Glomerular endothelial cell (primary cell): ENCODE measurements around the gene EBF4. TPM values are rescaled to one million over a fixed set of nuclear protein-coding genes. Genes with fewer than 3 reads are reported as not detected.

Source experiments
- DNase-seq: peaks from one replicate; pipeline ENCODE4 v3.0.0-alpha.2; 2011; ENCODE audit warnings: low read depth, low spot score; ENCODE audit errors: extremely low read depth
- total RNA-seq: library from RNA; depleted of rRNA; stranded (reverse); fragments of >200 nt; gene quantifications from 2 replicates; pipeline ENCODE4 v1.2.3, GENCODE V29; 2015

EBF4 gene
- total RNA-seq, 1 donor from 2014 or later, result 4.1 TPM

DNA sequence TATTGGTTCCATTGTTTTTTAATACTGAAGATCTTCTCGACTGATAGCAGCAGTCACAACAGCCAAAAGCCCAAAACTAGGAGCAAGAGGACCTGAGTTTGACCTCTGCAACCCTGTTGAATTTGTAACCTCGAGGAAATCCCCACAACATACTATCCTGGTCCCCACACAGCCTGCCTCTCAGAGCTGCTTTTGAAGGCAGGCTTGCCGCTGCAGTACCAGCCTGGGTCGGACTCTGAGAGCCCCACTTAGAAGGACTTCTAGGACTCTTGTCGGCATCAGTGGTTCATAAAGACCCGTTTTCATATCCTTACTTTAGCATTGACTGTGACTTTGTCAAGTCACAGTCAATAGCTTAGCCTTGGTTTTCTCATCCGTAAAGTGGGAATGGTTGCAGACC is 49.3 kb downstream of the EBF4 start:
- DNase-seq, result no peak

DNA sequence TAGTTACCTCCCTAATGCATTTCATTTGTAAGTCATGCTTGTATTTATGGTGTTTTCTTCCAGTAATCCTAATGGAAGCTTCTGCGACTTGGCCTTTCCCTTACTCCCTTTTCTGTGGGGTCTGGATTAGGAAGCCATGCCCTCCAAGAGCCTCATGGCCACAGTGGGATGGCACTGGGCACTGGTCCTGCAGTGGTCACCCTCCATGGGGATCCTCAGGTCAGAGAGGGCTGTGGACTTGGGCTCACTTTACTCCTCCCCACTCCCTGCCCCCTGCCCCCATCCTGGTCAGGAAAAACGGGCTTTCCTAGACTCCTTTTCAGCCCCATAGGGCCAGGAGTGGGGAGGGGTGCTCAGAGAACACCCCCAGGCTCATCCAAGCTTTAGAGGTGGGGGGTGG is 49.9 kb downstream of the EBF4 start:
- no peak for DNase-seq

DNA sequence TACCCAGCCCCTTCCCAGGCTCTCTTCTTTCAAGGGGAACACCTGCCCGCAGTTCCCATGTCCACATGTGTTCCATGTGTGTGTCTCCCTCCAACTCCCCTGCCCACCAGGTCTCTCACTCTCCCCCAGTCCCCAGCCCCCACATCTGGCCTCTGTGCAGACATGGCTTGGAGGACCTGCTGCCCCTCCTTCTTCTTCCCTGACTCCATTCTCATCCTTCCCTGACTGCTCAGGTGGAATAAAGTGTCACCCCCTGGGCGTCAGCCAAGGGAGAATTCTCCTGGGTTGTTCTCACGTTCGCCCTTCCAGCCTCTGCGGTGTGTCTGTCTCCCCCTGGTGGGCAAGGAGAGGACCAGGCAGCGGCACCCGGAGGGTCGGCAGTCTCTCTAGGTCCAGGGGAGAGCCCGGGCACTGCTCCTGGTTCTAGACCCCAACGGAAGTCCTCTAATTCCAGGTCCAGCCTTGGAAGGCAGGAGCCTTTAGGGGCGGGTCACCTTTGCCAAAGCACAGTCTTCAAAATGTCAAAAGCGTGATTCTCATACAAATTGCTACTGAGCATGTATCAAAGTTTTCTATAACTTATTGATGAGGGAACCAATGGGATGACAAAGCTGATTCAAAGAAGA is 50.5 kb downstream of the EBF4 start:
- DNase-seq, result no peak

DNA sequence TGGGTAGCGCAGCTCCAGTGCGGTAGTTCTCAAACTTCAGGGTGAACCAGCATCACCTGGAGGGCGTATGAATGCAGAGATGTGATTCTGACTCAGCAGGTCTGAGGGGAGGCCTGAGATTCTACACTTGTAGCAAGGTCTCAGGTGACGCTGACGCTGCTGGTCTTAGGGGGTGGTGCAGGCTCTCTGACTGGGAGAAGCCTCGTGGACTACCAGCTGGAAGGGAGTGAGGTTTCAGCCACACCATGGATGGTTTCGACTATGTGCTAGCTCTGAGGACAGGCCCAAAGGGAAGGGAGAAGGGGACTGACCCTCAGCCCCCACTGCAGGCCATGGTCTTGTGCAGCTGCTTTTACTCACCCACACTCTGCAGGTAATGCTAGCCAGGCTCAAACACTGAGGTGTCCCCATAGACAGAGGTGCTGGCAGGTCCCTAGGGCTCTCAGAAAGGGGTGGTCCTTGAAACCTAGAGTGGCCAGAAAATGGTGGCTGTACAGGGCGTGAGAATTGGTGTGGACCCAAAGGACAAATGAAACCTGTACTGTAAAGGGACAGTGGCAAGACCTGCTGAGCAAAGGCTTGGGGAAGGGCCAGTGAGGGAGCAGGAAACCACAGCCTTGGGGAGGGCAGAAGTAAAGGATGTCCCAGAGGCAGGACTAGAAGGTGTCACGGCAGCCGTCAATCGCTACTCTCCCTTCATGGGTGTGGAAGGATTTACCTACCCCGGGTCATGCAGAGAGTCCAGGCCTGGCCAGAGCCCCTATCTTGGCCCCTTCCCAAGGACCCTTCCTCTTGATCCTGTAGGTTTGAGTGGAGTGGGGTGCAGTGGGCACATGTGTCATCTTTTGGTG is 52.7 kb downstream of the EBF4 start:
- DNase-seq, result no peak

DNA sequence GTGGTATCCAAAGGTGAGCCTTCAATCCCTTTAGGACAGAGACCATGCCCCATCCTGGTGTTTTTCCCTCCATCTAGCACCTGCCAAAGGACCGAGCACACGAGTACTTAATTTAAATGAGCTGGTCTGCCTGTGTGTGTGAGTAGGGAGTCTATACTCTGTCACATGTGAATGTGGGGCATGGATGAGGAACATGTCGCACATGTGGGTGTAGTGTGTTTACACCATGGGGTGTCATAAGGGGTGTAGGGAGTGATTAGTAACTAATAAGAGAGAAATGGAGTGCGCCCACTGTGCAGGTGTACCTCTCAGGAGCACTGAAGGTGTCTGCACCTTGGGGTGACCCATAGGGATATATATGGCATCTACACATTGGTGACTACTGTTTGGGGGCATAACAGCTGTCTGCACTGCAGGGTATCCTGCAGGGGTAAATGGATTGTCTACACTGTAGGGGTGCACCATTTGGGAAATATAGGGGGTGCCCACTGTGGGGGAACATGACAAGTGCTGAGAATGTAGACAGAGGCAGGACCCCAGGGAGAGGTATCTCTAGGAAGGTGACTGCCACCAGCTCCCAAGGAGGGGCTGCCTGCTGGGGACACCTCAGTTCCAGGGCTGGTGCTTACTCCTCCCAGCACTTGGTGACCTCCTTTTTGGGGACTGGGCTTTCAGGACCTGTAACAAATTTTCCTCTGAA is 53.5 kb downstream of the EBF4 start:
- no peak for DNase-seq

DNA sequence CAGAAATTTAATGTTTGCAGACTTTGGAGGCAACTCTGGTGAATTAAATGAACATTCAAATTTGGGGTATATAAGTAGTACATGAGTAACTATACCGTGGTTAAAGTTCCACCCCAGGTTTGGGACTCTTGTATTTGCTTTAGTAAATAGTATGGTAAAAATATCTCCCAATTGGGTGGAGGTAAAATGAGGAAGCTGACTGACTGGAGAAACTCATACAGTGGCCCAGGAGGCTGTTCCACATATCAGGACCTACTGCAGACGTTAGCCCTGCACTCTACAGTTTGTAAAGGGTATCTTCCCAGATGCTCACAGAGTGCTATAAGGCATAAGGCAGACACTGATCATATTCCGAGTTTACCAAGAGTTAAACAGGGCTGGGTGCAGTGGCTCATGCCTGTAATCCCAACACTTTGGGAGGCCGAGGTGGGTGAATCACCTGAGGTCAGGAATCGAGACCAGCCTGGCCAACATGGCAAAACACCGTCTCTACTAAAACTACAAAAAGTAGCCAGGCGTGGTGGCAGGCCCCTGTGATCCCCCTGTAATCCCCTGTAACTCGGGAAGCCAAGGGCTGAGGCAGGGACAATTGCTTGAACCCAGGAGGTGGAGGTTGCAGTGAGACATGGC is 54.2 kb downstream of the EBF4 start:
- DNase-seq, result no peak

DNA sequence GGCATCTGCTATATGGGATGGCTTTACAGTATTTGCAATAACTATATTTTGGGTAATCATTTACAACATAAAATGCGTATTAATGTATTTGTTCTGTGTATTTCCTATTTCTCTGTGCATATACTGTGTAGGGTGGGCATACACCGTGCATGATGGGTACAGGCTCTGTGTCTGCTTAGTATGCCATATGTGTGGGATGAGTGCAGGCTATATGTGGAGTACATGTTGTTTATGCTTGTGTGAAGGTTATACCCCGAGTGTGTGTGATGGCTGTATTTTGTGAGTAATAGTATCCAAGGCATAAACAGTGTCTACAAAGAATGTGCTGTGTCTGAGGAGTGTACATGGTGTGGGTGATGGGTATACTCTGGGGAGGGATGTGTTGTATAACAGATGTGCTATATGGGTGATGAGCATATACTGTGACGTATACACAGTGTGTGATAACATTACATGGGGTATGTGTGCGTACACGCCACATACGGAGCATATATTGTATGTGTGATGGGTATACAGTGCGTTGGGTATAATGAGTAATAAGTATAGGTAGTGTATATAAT is 55.2 kb downstream of the EBF4 start:
- no peak for DNase-seq

DNA sequence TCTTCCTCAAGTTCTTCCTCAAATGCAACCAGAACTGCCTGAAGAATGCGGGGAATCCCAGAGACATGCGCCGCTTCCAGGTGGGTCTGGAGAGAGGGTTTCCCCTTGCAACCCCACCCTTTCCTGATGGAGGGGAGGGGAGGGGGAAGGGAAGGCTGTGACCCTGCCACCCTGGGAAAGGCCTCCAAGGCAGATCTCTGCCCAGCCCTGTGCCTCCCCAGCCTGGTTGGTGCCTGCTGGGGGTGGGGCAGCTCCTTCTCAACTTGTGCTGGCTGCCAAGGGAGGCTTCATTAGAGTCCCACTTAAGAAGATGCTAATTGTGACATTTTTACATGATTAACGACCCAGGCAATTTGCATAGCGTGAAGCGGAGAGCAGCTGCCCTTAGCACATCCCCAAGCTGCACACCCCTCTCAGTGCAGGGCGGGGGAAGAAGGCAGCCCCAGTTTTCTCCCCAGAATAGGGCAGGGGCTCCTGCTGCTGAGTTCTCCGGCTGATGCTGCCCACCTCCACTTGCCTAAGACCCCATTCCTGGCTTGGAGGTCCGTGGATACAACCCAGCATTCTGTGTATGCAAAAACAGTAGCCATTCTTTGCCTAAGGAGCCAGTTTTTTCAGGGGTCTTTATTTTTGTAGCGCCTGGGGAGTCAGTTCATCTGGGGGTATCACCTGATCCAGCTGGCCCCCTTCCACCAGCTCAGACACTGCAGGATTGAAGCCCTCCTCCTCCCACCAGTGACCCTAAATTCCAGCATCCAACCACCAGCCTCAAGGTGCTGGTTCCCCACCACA is 56.2 kb downstream of the EBF4 start:
- no peak for DNase-seq

DNA sequence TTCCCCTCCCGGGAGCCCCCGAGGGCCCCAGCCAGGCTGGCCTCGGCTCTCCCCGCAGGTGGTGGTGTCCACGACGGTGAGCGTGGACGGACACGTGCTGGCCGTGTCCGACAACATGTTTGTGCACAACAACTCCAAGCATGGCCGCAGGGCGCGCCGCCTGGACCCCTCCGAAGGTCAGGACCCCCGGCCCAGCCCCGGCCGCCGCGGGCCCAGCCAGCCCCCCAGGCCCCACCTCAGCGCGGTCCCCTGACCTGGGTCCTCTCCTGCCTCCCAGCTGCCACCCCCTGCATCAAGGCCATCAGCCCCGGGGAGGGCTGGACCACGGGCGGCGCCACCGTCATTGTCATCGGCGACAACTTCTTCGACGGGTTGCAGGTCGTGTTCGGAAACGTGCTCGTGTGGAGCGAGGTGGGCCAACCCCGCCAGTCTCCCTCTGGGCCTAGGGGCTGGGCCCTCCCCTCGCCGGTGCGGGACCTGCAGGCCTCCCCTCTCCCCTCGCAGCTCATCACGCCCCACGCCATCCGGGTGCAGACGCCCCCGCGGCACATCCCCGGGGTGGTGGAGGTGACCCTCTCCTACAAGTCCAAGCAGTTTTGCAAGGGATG is 56.9 kb downstream of the EBF4 start:
- no peak for DNase-seq

DNA sequence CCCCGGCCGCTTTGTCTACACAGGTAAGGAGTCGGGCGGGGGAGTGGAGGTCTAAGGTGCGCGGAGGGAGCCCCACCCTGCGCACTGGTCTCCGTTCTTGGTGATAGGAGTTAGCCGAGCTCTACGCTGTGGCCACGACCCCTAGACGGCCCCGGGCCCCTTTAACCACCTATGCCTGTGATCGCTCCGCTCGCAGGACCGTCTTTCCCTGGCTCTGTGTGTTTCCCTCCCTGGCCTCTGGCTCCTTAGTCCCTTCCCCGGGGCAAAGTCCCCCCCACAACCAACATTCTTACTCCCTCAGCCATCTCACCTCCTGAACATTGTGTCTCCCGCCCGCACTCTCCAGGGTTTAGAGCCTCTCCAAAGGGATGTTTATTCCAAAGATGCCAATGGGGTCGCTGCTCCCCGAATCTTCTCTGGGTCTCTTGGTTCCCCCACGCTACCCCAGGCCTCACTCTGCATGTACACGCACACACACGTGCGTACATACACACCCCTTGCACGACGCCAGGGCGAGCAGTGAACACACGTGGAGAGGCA is 57.4 kb downstream of the EBF4 start:
- DNase-seq, result no peak

DNA sequence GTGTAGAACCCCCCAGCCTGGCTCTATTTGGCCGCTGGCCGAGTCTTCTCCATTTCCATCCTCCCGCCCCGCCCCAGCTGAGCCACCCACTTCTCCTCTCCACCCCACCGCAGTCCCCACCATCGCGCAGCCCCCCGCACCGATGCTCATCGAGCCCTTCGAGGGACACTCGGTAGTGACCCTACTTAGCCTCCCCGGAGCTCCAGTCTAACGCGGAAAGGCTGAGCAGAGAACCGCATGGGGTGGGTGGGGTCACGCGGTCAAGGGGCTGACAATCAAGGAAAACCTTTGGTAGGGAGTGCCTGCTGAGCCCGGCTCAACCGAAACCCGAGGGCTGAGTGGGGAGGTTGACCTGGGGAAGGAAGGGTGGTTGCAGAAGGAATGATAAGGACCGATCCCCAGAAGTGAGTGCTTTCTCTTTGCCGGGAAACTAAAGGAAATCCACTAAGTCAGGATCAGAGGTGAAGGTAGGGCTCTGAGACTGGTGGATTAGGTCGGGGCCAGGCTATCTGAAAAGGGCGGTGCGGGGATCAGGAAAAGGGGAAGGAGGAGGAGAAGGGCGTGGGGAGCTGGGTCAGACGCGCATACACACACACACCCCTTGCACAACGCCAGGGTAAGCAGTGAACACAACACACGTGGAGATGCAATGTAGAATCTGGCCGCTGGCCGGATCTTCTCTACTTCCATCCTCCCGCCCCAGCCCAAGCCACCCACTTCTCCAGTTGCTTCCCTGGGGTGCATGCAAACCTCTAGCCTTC is 58.1 kb downstream of the EBF4 start:
- no peak for DNase-seq

DNA sequence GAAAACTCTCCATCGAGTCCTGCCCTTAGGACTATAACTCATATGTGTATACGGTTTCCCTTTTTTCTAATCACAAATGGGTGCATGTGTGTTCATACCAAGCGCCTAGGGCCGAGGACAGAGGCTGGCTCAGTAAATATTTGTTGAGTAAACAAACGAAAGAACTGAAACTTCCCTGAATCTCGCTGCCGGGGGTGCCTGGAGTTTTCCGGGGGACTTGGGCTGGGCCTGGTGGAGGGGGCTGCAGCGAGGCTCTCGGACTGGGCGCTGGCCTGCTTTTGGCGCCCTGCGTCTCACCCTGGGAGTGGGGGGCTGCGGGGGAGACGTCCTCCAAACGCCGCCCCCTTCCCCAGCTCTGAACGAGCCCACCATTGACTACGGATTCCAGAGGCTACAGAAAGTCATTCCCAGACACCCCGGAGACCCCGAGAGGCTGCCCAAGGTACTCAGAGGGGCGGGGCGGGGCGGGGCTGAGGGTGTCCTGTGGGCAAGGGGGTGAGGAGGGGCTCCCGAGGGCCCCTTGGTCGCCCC is 58.8 kb downstream of the EBF4 start:
- no peak for DNase-seq

DNA sequence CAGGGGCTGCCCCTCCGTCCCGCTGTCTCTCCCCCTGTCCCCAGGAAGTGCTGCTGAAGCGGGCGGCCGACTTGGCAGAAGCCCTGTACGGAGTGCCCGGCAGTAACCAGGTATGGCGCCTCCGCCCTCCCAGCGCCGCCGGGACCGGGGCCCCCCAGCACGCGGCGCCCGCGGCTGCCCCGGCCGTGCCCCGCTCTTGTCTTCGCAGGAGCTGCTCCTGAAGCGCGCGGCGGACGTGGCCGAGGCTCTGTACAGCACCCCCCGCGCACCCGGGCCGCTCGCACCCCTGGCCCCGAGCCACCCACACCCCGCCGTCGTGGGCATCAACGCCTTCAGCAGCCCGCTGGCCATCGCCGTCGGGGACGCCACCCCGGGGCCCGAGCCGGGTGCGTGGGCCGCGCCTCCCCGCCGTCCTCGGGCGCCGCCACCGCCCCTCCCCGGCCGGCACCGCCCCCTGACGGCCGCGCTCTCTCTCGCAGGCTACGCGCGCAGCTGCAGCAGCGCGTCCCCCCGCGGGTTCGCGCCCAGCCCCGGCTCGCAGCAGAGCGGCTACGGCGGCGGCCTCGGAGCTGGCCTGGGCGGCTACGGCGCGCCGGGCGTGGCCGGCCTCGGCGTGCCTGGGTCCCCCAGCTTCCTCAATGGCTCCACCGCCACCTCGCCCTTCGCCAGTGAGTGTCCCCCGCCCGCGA is 59.4 kb downstream of the EBF4 start:
- DNase-seq, result no peak

DNA sequence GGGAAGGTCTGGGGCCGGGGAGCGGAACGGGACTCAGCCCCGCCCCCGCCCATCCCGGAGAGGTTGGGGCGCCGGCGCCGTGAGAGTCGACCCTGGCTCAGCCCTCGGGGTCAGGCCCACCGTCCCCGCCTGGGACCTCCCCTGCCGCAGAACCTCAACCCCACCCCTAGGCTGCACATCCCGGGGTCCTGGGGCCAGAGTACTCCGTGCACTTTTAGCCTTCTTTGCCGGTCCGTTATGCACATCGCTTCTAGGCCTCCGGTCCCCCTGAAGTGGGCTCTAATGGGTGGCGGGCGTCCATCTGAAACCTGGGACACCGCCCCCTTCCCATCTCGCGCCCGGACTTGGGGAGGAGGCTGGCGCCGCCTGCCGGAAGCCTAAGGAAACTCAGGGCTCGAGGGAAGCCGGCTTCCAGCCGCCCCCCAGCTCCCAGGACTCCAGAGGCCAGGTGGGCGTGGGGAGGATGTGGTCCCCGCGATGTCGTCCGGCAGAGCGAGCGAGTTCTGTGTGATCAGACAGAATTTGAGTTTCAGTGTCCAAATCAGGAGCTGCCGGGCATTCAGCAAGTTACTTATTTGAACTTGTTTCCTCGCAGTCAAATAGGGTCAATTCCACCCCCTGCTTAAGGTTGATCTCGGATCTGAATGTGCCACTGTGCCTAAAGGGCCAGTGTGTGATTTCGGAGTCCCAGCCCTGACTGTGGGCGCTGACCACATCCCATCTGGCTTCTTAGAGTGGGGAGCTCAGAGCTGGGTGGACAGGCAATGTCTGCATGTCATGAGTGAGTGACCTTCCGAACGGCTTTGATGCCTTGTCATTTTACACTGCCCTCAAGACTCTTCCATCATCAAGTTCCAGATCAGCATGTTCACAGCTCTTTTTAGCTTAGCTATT is 60.2 kb downstream of the EBF4 start:
- no peak for DNase-seq

DNA sequence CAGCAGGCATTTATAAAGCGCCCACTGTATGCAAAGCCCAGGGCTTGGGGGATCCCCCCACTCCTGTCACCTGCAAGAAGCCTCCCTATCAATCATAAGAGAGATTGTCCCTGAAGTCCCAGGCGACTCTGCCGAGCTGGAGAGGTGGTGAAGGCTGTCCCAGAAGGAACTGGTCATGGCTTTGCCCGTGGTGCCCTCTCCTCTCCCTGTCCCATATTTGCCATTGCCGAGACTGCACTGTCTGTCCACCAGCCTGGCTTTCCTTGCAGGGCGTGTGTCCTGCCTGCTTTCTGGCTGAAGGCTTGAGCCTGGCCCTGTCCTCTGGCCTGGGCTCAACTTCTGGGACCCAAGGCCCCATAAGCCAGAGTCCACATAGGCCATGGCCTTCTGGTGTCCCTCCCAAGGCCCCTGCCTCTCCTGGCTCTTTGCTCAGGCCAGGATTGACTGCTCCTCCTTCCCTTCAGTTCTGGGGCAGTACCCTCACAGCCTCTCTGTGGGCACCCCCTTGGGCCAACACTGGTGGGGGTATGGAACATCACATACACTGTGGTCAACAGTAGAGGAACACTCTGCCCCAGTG is 61.0 kb downstream of the EBF4 start:
- DNase-seq, result no peak

DNA sequence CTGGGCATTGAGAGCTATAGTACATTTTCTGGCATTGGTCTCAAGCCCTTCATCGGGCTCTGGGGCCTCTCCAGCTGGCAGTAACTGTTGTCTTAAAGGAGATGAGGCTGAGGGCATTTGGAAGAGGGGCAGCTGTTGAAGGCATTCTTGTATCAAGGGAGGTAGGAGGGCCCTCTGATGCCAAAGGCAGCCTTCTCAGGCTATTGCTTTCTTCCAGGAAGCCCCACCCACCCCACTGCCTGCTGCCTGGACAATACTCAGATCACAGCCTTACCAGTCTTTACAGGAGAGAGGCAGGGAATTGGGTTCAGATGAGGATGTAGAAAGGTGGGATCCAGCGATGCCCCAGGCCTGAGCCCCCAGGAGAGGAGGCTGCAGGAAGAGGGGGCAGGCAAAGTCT is 61.8 kb downstream of the EBF4 start:
- DNase-seq, result no peak
